Activated effector memory CD4-positive, alpha-beta T cell treated with anti-CD3 and anti-CD28 coated beads, Interleukin-2, amount 50 U/mL, for 16 hours (primary cell): Measurements from ENCODE around the gene FHAD1.

Source experiments
- DNase-seq: peaks from one replicate; pipeline ENCODE4 v3.0.0-alpha.2; 2020

Gene FHAD1

DNA sequence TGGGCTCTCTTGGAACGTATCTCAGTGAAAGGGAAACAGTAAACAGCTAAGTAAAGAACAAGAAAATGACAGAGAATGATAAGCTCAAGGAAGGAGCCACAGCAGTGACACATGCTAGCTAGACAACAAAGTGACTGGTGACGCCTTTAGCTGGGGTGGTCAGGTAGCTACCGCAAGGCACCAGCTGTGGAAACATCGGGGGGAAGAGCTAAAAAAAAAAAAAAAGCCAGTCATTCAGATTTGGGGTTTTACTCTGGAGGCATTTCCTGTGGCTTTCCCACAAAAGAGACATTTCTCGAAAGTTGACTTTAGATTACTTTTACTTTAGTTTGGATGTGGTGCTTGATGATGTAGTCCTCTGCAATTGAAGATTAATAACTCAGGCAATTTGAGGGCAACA, 2.1 kb downstream of the FHAD1 start:
- peak; percentile 74 for DNase-seq

DNA sequence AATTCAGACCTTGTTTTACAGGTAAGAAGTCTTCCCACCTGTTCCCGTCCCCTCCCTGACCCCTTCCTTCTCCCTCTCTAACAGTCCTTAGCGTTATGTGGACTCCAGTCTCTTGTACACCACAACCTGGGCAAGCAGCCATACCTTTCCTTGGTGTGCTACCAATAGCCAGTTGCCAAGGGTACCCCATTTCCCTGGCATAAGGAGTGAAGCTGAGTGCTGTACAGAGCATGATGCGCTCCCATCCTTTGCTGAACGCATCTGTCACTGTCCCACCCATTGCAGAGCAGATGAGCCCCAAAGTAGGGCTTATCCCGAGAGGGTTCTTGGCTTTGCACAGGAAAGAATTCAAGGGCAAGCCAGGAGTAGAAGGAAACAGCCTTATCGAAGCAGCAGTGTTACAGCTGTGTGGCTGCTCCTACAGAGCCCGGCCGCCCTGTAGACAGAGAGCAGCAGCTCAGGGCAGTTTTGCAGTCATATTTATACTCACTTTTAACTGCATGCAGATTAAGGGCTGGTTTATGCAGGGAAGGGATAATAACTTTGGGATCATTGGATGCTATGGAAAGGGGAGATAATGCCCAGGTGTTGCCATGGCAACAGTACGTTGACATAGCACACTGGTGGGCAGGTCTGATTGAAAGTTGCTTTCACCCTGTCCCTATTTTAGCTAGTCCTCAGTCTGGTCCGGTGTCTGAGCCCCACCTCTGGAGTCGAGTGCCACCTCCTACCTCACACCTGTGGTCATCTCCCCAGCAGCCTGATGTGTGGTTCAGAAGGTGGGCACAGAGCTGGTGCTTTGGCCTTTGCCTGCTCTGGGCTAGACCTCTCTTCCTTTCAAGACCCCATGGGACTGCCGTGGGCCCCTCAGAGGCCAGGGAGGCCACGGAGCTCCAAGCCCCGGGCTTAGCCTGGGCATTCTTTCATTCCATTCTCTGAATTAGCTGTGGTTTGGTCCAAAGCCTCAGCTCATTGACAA, 5.1 kb downstream of the FHAD1 start:
- DNase-seq, result no peak

DNA sequence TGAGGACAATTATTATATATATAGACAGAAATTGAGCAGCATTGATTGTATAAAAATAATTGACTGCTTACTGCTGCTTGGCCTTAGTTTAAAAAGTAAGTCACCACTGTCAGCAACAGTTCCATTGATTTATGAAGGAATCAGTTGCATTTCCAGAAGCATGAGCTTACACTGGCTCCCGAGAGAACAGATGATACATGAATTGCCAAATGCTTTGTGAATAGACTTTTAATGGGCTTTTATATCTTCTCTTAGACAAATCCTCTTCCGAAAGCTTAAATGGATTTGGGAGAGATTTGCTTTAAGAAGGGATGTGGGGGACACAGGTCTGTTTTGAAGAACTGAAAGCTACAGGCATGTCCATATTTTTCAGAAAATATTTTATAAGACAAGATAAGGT, 7.5 kb downstream of the FHAD1 start:
- DNase-seq, result no peak

DNA sequence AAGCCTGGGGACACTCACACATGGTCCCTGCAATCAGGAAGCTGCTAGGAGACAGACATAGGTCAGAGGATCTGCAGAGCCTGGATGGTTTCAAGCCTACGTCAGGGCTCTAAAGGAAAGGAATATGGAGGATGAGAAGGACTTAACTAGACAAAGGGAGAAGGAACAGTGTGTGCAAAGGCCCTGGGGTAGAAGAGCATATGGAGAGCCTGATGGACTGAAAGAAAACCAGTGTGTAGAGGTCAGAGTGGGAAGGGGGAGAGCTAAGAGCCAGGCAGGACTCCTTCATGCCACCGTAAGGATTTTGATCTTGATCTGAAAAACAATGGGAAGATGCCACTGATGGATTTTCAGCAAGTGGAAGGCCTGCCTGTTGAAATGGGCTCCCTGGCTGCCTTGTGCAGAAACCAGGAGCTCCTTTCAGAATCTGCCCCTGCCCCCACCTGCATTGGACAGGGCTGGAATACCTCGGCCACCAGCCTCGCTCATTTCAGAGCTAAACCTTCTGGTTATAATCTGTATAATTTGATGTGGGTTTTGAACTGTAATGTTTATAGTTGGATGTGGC, 8.6 kb downstream of the FHAD1 start:
- no peak for DNase-seq

DNA sequence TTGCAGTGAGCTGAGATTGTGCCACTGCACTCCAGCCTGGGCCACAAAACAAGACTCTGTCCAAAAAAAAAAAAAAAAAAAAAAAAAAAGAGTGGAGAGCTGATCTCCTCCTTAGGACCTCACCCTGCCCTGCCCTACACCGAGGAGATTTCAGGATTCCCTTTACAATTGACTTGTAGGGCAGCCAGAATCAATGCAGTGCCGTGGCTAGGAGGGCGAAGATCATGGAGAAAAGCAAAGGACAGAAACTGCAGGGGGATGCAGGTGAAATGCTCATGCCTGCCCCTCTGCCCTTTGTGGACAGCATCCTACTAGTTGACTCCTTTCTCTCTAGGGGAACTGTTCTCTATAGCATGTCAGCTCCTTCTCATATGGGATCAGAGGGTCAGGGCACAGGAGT, 9.6 kb downstream of the FHAD1 start:
- DNase-seq, result no peak

DNA sequence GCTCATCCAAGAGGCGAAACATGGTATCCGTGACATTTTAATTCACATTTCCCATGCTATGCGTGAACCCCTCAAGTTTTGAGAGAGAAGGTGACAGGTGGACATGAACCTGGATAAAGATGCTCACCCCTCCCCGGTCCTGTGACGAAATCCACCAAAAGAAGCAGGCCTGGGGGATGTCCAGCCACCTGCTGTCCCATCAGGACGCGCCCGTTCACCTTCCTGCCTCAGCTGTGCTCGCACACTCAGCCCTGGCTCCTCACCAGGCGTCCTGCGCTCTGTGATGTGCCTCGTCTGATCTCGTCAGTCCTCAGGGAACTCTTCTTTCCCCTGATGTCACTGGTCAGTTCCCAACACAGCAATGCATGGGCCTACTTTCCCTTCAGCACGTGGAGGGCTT, 10.3 kb downstream of the FHAD1 start:
- DNase-seq, result no peak

DNA sequence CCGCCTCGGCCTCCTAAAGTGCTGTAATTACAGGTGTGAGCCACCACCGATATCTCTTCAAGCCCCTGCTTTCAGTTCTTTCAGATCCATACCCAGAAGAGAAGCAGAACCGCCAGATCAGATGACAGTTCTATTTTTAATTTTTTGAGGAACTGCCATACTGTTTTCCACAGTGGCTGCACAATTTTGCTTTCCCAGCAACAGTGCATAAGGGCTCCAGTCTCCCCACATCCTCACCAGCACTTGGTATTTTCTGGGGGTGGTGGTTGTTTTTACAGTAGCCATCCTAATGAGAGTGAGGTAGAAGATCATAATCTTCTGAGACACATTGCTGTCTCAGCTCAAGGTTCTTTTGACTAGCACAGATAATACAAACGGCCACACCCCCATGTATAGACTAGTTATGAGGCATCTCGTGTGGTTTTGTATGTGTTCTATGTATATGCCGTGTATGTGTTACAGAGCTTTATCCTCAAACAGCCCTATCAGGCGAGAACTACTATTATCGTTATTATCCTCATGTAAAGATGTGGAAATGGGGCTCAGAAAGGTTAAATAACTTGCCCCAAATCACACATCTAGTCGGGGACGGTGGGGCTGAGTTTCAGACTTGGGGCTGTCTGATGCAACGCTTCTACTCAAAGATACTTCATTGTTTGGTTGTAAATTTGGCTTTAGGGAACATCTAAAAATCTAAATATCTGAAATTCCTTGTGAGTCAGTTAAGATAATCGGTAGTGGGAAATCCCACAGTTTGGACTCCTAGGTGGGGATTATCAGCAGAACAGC, 12.0 kb downstream of the FHAD1 start:
- DNase-seq, result no peak

DNA sequence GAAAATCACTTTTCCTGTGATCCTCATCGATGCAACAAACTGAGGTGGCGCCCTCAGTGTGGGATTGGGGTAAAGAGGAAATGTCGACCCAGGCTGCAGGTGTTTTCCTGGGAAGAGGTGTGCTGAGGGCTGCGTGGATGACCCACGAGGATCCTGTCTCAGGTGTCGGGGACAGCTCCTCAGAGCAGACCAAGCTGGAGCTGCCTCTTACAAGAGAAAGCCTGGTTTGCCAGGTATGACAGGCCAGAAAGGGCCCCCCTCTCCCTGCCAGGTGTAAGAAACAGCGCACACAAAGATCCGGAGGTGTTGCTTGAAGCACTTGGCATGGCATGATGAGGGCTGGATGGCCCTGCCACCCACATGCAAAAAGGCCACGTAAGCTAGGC, 12.6 kb downstream of the FHAD1 start:
- DNase-seq, result no peak

DNA sequence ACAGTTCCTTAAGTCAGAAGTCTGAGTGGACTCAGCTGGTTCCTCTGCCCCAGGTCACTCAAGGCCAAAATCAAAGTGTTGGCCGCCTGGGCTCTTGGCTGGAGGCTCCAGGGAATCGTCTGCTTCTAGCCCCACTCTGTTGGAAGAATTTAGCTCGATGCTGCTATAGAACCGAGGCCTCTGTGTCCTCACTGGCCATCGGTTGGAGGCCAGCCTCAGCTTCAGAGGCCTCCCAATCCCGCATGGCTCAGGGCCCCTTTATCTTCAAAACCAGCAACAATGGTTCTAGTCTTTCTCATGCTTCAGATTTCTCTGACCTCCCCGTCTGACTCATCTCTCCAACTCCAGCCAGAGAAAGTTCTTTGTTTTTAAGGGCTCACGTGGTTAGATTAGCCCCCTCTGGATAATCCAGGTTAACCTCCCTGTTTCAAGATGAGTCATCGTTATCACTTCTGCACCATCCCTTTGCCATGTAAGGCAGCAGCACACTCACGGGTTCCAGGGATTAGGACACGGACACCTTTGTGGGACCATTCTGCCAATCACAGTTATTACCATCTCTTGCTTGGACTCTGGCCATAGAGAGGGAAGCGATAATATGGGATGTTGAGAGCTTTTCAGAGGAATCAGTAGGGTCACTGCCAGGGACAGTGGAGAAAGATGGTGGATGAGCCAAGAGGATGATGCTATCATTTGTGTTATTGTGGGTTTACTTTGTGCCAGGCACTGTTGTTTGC, 13.6 kb downstream of the FHAD1 start:
- no peak for DNase-seq

DNA sequence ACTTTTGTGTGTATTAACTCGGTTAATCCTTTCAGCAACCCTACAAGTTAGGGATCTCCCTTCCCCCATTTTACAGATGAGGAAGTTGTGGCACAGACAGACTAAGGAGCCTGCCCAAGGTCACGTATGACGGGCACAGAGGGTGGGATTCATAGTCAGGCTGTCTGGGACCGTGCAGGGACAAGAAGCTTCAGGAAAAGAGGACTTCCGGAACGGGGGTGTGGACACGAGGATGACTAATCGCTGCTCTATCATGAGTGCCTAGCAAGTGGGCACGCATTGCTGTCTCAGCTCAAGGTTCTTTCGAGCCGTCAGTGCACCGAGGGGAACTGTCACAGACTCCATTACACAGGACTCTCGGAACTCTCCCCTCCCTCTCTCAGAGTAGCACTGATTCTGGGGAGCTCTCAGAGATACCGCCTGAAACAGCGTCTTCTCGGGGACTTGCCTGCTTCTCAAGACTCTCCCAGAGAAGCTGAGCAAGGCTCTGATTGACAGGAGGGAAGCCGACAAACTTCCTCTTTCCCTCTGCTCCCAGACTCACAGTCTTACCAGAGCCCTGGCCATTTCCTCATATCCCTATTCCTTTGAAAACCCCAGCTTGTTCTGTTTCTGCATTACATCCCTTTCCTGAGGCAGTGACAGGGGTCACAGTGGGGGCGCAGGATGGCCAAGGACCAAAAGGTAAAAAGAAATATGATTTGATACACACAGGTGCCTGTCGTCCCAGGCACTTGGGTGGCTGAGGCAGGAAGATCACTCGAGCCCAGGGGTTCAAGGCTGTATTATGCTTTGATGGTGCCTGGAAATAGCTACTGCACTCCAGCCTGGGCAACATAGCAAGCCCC, 14.4 kb downstream of the FHAD1 start:
- no peak for DNase-seq

DNA sequence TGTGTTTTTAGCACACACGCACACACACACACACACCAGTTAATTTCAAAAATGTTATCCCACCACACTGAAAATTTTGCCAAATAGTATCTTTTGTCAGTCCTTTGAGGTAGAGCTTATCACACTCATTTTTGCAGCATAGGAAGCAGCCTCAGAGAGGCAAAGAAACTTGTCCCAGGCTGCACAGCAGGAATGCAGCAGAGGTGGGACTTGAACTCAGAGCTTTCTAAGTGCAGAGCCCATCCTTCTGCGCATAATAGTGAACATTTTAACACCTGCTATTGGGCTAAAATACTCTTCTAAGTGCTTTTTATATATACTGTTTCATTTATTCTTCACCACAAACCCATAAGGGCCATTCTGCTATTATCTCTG, 15.0 kb downstream of the FHAD1 start:
- no peak for DNase-seq

DNA sequence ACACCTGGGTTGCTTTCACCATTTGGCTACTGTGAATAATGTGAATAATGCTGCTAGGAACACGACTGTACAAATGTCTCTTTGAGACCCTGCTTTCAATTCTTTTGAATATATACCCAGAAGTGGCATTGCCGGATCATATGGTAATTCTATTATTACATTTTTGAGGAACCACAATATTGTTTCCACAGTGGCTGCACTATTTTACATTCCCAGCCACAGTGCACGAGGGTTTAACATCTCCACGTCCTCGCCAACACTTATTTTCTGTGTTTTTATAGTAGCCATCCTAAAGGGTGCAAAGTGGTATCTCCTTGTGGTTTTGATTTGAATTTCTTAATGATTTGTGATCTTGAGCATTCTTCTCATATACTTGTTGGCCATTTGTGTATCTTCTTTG, 15.7 kb downstream of the FHAD1 start:
- no peak for DNase-seq

DNA sequence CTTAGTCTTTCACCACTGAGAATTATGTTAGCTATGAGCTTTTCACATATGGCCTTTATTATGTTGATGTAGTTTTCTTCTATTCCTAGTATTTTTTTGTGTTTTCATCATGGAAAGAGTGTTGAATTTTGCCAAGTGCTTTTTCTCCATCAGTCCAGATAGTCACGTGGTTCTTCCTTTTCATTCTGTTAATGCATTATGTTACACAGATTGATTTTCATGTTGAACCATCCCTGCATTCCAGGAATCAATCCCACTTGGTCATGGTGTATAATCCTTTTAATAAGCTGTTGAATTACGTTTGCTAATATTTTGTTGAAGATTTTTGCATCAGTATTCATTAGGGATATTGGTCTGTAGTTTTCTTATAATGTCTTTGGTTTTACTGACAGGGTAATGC, 17.7 kb downstream of the FHAD1 start:
- DNase-seq, result no peak

DNA sequence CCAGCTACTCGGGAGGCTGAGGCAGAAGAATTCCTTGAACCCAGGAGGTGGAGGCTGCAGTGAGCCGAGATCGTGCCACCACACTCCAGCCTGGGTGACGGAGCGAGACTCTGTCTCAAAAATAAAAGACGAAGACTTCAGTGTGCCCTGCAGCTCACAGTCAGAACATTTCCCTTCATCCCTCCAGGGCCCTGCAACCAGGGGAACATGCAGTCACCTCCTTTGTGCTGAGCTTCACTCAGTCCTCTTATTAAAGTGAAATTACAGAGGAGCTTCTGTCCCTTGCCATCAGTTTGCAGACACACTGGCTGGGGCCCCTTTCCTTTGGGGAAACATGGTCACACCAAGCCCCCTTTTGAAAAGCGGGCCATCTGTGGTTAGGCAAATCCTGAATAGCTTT, 24.2 kb downstream of the FHAD1 start:
- DNase-seq, result no peak

DNA sequence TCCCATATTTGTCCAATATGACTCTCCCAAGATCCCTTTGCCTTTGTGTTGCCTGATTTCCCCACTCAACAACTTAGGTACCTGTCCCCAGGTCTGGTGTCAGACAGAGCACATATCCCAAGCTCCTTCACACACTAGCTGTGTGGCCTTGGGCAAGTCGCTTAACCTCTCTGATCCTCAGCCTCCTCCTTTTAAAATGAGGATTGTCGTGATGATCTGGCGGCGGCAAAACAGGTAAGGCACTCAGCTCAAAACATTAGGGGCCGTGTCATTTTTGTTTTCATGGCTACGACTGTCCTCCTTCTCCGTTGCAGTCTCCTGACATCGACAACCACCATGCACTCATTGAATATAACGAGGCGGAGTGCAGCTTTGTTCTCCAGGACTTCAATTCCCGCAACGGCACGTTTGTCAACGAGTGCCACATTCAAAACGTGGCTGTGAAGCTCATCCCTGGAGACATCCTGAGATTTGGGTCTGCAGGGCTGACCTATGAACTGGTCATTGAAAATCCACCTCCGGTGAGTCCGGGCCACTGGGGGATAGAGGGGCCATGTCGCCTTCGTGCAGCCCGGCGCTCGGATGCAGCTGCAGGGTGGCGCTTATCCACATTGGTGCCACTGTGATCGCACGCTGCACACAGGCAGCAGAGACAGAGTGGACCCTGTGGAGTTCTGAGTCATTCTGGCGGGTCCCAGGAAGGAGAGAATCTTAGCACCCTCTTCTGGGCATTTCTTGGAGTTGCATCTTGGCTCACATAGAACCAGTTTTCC, 25.2 kb downstream of the FHAD1 start:
- peak; percentile 66 for DNase-seq

DNA sequence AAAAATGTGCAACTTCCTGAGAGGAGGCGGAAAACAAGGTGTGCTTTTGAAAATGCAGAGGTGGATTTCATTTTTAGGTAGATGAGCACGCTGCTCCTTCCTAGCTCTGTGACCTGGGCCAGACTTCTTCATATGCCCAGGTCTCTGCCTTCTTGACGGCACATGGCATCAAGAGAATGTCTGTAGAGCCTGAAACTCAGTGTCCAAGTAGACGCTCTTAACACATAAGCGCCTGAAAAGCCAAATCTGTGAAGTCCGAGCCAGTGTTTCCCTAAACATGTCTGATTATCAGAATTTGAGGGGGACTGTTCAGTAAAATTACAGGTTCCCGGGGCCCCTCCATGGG, 25.7 kb downstream of the FHAD1 start:
- no peak for DNase-seq

DNA sequence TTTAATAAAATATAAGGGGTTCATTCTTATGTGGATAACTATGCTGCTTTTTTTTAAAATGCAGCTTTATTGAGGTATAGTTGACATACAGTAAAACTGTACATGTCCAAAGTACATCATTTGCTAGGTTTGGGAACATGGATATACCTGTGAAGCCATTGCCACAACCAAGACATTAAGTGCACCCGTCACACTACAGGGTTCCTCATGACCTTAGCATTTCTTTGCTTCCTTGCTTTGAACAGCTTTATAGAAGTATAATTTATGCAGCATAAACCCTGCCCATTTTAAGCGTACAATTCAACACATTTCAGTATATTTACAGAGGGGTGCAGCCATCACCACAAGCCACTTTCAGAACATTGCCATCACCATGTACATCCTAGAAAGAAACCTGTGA, 26.3 kb downstream of the FHAD1 start:
- DNase-seq, result no peak

DNA sequence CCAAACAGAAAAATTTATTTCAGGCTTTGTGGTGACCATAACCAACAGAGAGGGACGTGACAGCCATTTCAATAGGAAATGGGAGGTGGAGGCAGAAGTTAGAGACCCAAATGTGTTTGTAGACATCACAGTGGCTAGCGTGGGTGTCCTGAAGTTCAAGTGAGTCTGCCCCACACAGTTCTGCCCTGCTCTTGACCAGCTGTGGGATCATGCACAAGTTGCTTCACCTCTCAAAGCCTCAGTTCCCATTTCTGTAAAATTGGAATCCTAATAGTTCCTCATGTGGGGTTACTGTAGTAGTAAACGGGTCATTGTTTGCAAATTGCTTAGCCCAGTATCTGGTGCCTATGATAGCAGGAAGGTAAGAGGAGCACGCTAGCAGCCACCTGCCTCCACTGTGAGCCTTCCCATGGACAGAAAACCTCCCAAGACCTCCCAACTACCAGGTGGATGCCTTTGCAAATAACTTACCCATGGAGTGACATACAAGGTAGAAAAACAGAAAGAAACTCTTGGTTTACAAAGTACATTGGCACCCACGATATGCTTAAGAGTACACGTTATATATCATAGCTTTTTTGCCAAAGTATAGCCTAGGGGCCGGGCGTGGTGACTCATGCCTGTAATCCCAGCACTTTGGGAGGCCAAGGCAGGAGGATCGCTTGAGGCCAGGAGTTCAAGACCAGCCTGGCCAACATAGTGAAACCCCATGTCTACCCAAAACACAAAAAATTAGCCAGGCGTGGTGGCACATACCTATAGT, 29.1 kb downstream of the FHAD1 start:
- no peak for DNase-seq

DNA sequence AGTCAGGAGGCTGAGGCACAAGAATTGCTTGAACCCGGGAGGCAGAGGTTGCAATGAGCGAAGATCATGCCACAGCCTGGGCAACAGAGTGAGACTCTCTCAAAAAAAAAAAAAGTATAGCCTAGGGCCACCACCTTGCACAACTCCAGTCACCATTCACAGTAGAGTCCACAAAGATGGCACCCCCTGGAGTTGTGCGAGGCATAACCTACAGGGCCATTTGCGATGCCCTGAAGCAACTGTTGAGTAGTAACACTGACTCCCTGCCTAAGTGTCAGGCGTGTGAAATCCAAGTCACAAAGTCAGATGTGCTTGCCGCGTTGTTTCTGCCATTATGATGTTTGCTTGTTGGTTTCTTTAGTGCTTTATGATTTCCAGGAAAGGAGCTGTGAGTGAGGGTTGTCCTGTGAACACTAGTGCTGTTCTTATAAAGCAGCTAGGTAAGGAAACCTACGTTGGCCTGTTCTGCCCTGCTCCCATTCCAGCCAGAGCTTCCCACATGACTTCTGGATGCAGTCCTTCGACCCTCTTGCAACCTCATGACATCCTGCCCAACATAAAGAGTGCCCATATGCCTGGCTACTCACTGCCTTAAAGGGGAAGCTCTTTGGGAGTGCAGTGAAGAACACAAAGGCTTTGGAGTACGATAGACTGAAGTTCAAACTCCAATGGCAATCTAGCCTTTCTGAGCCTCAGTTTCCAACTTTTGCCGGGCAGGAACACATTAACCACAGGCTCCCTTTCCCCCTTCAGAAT, 29.8 kb downstream of the FHAD1 start:
- DNase-seq, result no peak

DNA sequence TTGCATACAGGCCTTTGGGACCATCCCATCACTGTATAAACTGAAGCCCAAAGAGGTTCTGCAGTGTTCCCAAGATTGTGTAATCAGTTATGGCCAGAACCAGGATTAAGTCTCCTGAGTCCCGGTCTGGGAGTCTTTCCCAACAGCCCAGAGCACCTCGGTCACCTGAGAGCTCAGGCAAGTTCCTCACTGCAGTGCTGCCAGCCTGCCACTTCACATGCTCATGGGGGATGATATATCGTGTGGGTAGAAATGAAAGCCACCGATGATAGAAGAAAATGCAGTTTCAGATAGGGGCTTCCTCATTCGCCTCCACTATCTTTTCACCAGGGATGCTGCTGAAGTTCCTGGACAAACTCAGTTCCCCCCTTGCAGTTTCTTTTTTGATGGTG, 30.4 kb downstream of the FHAD1 start:
- DNase-seq, result no peak
